Nephron progenitor cell (in vitro differentiated cells): ENCODE results near the gene FBRSL1.

Experiments
- DNase-seq: peaks from one replicate; pipeline ENCODE4 v3.0.0; 2021
- H3K27ac Mint-ChIP-seq: 2 replicates; pipeline ENCODE4 v1.8.0; 2021; ENCODE audit warnings: mild to moderate bottlenecking, moderate library complexity, mixed read lengths
- H3K27me3 Mint-ChIP-seq: 2 replicates; pipeline ENCODE4 v1.8.0; 2021; ENCODE audit warnings: mild to moderate bottlenecking, low read depth, mixed read lengths; ENCODE audit not compliant: poor library complexity
- H3K36me3 Mint-ChIP-seq: 2 replicates; pipeline ENCODE4 v1.8.0; 2021; ENCODE audit warnings: low read depth, mixed read lengths
- H3K4me1 Mint-ChIP-seq: 2 replicates; pipeline ENCODE4 v1.8.0; 2021; ENCODE audit warnings: mixed read lengths
- H3K4me3 Mint-ChIP-seq: 2 replicates; pipeline ENCODE4 v1.8.0; 2021; ENCODE audit warnings: mild to moderate bottlenecking, moderate library complexity, mixed read lengths
- H3K9me3 Mint-ChIP-seq: 2 replicates; pipeline ENCODE4 v1.8.0; 2021; ENCODE audit warnings: mild to moderate bottlenecking, moderate library complexity, mixed read lengths
- CTCF ChIP-seq: fragments of 200-600 bp; sonication (generic); IDR thresholded peaks from 2 replicates; pipeline ENCODE4 v1.5.0; 2021; ENCODE audit warnings: antibody characterized with exemption

FBRSL1 gene

GRCh38 chr12:132444957-132445883, 44.7 kb upstream of the FBRSL1 start:
- DNase-seq: no peak
- Mint-ChIP-seq H3K27ac (peak overlapping the region; percentile 98), H3K36me3 (peaks cover 8% of the 10 kb centered on the region), H3K9me3 (peaks cover 21% of the 10 kb centered on the region), H3K4me1 (peaks cover 53% of the 10 kb centered on the region), H3K4me3 (peak overlapping the region; percentile 86), H3K27me3 (peaks cover 23% of the 10 kb centered on the region)
- TF ChIP-seq CTCF: no peak

GRCh38 chr12:132445884-132446632, 43.9 kb upstream of the FBRSL1 start:
- DNase-seq: peak; percentile 68
- H3K4me1 Mint-ChIP-seq: peaks cover 49% of the 10 kb centered on the region
- peaks cover 7% of the 10 kb centered on the region for H3K36me3 Mint-ChIP-seq
- H3K27ac Mint-ChIP-seq: peak overlapping the region; percentile 98
- peaks cover 23% of the 10 kb centered on the region for H3K27me3 Mint-ChIP-seq
- peak overlapping the region; percentile 86 for H3K4me3 Mint-ChIP-seq
- no peak for TF ChIP-seq CTCF
- H3K9me3 Mint-ChIP-seq: peaks cover 19% of the 10 kb centered on the region

GRCh38 chr12:132446633-132447326, 43.2 kb upstream of the FBRSL1 start:
- DNase-seq: no peak
- no peak for TF ChIP-seq CTCF
- Mint-ChIP-seq H3K27ac (no peak overlapping the region), H3K27me3 (peaks cover 23% of the 10 kb centered on the region), H3K4me1 (peaks cover 46% of the 10 kb centered on the region), H3K4me3 (peak overlapping the region; percentile 86), H3K36me3 (peaks cover 5% of the 10 kb centered on the region), H3K9me3 (peaks cover 17% of the 10 kb centered on the region)

GRCh38 chr12:132447327-132447720, 42.6 kb upstream of the FBRSL1 start:
- peaks cover 22% of the 10 kb centered on the region for H3K27me3 Mint-ChIP-seq
- no peak for TF ChIP-seq CTCF
- peaks cover 17% of the 10 kb centered on the region for H3K9me3 Mint-ChIP-seq
- H3K4me3 Mint-ChIP-seq: no peak overlapping the region
- peaks cover 51% of the 10 kb centered on the region for H3K4me1 Mint-ChIP-seq
- no peak for DNase-seq
- H3K27ac Mint-ChIP-seq: no peak overlapping the region
- peaks cover 5% of the 10 kb centered on the region for H3K36me3 Mint-ChIP-seq

- peaks cover 5% of the 10 kb centered on the region for H3K36me3 Mint-ChIP-seq
- no peak for DNase-seq
- peaks cover 57% of the 10 kb centered on the region for H3K4me1 Mint-ChIP-seq
- no peak overlapping the region for H3K4me3 Mint-ChIP-seq
- TF ChIP-seq CTCF: no peak
- H3K9me3 Mint-ChIP-seq: peaks cover 17% of the 10 kb centered on the region
- H3K27ac Mint-ChIP-seq: peak overlapping the region; percentile 11
- H3K27me3 Mint-ChIP-seq: peaks cover 18% of the 10 kb centered on the region
These were observed 42.1 kb upstream of the FBRSL1 start for GRCh38 chr12:132447731-132448462.
